Sigmoid colon (tissue), 4 donors: ENCODE data around the gene SCUBE3.

Experiments
- EP300 ChIP-seq, 4 donors: sonication (generic); formaldehyde crosslinking; IDR thresholded peaks; one replicate each; pipeline ENCODE4 v1.6.1; 2017; ENCODE audit warnings: antibody characterized with exemption in 4 of 4
- POLR2A ChIP-seq, 2 donors: fragments of 450-650 bp; IDR thresholded peaks; one replicate each; pipeline ENCODE4 v1.6.1; 2016; ENCODE audit warnings: antibody characterized with exemption in 2 of 2, mild to moderate bottlenecking in 2 of 2, moderate library complexity in 2 of 2
- TF ChIP-seq, protein P1 (sequence below), 4 experiments: fragments of 450-650 bp in 3 of 4; fragments of 200-600 bp in 1 of 4; IDR thresholded peaks; one replicate each; pipeline ENCODE4 v1.5.1; 2016 to 2019; ENCODE audit warnings: antibody characterized with exemption in 4 of 4, mild to moderate bottlenecking in 3 of 4, moderate library complexity in 2 of 4

DNA sequence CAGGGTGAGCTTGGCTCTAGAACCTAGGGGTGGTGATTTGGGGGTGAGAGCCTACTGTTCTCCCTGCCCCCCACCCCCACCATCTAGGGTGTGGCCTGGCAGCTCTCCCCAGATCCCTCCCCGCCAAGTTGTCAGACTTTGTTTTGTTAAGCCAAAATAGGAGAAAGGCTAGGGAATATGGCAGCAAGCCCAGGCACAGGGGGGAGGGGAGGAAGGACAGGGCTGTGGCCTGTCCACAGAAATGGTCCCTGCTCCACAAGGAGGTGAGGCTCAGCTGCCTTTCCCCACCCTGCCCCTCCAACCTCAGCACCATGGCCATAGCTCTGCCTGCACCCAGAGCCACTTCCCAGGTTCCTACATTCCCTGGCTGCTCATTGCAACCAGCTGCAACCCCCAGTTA is 17.2 kb downstream of the SCUBE3 start:
- TF ChIP-seq, protein P1, sequence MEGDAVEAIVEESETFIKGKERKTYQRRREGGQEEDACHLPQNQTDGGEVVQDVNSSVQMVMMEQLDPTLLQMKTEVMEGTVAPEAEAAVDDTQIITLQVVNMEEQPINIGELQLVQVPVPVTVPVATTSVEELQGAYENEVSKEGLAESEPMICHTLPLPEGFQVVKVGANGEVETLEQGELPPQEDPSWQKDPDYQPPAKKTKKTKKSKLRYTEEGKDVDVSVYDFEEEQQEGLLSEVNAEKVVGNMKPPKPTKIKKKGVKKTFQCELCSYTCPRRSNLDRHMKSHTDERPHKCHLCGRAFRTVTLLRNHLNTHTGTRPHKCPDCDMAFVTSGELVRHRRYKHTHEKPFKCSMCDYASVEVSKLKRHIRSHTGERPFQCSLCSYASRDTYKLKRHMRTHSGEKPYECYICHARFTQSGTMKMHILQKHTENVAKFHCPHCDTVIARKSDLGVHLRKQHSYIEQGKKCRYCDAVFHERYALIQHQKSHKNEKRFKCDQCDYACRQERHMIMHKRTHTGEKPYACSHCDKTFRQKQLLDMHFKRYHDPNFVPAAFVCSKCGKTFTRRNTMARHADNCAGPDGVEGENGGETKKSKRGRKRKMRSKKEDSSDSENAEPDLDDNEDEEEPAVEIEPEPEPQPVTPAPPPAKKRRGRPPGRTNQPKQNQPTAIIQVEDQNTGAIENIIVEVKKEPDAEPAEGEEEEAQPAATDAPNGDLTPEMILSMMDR (IDR thresholded peaks at IDR 0.05), result no peak
- TF ChIP-seq POLR2A (IDR thresholded peaks at IDR 0.05), result no peak
- no peak for TF ChIP-seq EP300 (IDR thresholded peaks at IDR 0.05)
